H7 (cell line): ENCODE measurements around the gene UST. TPM values are rescaled to one million over a fixed set of nuclear protein-coding genes. Genes with fewer than 3 reads are reported as not detected.

Experiments used
- DNase-seq: peaks from one replicate; pipeline ENCODE4 v3.0.0; 2012
- H3K27me3 ChIP-seq: 2 replicates; pipeline ENCODE4 v1.6.0; 2011; ENCODE audit warnings: mild to moderate bottlenecking, low read length; ENCODE audit not compliant: control insufficient read depth, insufficient read depth
- H3K36me3 ChIP-seq: replicated peaks from 2 replicates; pipeline ENCODE4 v1.5.1; 2011; ENCODE audit warnings: low read length; ENCODE audit not compliant: control insufficient read depth, insufficient read depth
- H3K4me3 ChIP-seq: 2 replicates; pipeline ENCODE4 v1.5.1; 2011; ENCODE audit warnings: low read depth, mild to moderate bottlenecking, control low read depth, low read length, moderate library complexity; ENCODE audit not compliant: insufficient read depth
- total RNA-seq: library from RNA; depleted of rRNA; stranded (reverse); fragments of >200 nt; shearing (Covaris generic); gene quantifications from 2 replicates; pipeline ENCODE4 v1.2.3, GENCODE V29; 2014

The UST gene
- total RNA-seq, 1 experiment from 2014 or later, result 32.6 TPM

GRCh38 chr6:148885136-148885865, 138.5 kb downstream of the UST start:
- DNase-seq, result no peak
- Histone ChIP-seq H3K27me3 (no peaks in the 10 kb centered on the region), H3K4me3 (no peak overlapping the region), H3K36me3 (0 out of 2 replicates have a peak, but pooled peaks cover 2% of the 10 kb centered on the region)

DNA sequence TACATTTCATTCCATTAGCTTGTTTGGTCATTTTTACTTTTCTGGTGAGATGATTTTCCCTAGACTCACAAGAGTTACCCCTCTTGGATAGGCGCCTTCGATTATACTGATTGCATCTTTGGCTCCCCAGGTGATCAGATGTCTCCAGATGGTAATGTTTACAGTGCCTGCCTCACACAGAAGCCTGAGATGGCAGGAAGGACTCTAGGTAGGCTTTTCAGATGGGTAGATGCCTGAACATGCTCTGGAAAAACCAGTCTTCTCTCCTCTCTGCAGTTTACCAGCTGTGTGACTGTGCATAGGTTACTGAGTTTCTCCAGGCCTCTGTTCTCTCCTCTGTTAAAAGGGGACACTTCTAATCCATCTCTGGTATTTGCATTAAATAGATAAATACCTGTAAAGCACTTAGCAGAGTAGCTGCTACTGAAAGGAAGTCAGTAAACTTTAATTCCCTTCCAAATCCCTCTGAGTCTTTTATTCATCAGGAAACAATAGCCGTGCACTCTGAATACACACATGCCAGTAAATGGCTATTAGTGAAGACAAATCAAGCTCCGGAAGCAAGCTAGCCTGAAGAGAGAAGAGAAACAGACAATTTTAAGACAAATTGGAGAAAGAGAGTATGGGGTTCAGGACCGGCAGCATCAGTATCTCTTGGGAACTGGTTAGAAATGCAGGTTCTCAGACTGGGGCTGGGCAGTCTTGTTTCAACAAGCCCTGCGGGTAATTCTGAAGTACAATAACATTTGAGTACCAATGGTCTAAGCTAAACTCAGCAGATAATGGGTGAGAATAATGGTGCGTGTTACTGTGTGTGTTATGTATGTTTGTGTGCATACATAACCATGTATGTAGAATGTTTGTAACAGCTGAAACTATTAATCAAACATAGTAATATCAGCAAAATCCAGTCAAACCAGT, 139.4 kb downstream of the UST start:
- Histone ChIP-seq H3K27me3 (no peaks in the 10 kb centered on the region), H3K4me3 (no peak overlapping the region), H3K36me3 (0 out of 2 replicates have a peak, but pooled peaks cover 2% of the 10 kb centered on the region)
- no peak for DNase-seq

DNA sequence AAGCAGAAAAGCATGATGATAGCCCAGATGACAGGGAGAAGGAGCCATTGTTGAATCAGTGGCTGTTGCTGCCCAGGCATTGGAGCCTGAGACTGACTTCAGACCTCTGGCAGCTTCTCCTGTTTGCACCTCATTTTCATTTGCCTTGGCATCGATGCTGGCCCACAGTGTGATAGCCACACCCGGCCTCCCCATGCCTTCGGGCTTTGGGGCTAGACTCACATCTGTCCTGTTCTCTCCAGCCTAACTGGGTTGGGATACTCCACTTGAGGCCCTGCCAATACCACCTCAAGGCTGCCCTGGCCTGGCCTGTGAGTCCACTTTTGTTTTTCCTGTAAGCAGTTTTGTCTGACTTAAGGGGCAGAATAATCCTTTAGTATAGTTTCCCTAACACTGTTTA, 140.4 kb downstream of the UST start:
- Histone ChIP-seq H3K27me3 (no peaks in the 10 kb centered on the region), H3K36me3 (0 out of 2 replicates have a peak, but pooled peaks cover 2% of the 10 kb centered on the region), H3K4me3 (no peak overlapping the region)
- no peak for DNase-seq

DNA sequence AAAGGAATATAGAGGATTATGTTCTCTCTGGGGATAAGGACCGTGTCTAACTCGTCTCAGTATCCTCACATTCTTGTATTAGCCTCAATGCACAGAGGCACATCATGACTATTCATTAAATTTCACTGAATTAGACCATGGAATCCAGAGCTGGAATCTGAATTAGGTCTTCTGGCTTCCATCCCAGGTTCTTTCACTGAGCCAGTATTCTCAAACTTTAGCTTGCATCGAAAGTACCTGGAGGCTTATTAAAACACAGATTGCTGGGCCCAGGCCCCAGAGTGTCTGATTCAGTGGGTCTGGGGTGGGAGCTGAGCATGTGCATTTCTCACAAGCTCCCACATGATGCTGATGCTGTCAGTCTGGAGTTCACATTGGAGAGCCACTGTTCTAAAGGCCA, 142.0 kb downstream of the UST start:
- no peak overlapping the region for H3K4me3 ChIP-seq

DNA sequence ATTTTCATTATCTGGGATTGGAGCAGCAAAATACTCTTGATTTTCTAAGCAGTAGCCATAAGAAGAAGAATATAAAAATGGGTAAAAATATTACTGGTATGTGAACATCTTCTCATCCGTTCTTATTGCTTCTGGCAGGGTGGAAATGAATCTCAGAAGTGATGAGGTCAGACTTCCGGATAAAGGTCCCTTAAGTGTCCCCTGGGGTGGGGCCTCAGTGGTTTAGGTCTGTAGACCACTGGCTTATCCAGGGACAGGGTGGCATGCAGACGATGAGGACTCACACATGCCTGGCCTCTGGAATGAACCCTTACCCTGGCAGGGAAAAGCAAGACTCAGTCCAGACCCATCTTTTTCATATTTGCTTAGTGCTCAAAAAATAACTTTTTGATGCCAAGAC, 143.3 kb downstream of the UST start:
- Histone ChIP-seq H3K36me3 (0 out of 2 replicates have a peak, but pooled peaks cover 2% of the 10 kb centered on the region), H3K4me3 (no peak overlapping the region), H3K27me3 (no peaks in the 10 kb centered on the region)
- no peak for DNase-seq

More for the DNA sequence above, 142.0 kb downstream of the UST start:
- no peak for DNase-seq
- Histone ChIP-seq H3K27me3 (no peaks in the 10 kb centered on the region), H3K36me3 (0 out of 2 replicates have a peak, but pooled peaks cover 2% of the 10 kb centered on the region)

DNA sequence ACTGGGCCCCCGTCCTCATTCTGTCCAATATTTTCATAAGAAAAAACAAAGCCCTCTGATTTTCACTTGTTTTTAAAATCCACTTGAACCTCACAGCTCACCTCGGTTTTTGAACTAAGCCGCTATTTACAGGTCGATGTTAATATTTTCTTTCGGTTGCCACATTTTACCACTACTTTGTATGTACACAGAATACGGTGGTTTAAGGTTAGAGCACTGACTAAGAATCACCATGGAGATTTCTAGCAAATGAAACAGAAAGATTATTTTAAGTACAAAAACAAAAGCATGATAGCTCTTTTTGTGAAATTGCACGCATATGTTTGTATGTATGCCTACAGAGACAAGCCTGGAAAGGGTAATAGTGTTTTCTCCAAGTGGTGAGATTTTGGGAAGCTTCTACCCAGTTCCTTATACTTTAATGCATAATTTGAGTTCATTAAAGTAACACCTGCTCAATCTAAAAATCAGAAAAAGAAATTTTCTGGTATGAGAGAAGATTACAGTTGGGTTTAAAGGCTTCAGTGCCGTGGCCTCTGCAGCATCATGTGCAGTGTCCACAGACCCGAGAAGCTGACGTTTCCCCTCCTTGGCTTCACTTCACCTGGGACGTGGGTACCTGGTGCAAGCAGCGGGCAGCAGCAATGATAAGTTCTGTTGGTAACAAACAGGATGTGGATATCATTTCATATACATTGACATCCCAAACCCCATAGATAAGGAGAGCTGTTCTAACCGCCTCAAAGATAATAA, 144.0 kb downstream of the UST start:
- Histone ChIP-seq H3K4me3 (no peak overlapping the region), H3K36me3 (0 out of 2 replicates have a peak, but pooled peaks cover 2% of the 10 kb centered on the region), H3K27me3 (no peaks in the 10 kb centered on the region)
- DNase-seq, result no peak

GRCh38 chr6:148891405-148891783, 144.6 kb downstream of the UST start:
- no peak for DNase-seq
- no peak overlapping the region for H3K4me3 ChIP-seq
- H3K27me3 ChIP-seq, result no peaks in the 10 kb centered on the region
- H3K36me3 ChIP-seq, result 0 out of 2 replicates have a peak, but pooled peaks cover 2% of the 10 kb centered on the region

DNA sequence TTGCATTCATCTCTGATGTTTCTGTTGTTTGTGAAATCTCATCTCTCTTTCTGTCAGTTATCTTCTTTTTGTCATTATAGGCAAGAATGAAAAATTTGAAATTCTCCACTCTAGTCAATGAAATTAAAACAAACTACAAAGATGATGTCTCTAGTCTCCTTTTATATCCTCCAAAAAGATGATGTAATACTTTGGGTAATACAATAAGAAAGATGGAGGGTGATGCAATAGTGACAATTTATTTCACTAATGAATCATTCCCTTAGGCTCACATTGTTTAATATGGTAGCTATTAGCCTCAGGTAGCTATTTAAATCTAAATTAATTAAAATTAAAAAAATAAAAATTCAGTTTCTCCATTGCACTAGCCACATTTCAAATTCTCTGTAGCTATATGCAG, 145.4 kb downstream of the UST start:
- no peaks in the 10 kb centered on the region for H3K27me3 ChIP-seq
- DNase-seq, result no peak

DNA sequence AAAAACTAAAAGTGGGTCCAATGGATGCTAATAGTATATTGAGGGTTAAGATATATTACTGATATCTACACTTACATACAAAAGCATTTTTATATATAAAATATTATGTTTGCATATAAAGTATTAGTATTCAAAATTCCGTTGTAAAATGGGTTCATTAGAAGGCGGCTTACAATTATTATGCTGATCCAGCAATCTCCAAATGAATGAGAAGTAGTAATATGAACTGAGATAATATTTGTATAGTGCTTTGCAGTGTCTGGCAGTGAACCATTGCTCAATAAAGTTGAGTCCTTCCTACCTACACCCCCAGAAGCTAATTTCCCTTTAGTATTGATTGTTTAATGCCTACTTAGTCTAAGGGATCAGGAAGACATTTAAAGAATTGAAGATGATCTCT, 146.2 kb downstream of the UST start:
- no peak for DNase-seq
- Histone ChIP-seq H3K4me3 (no peak overlapping the region), H3K27me3 (no peaks in the 10 kb centered on the region), H3K36me3 (no peaks in the 10 kb centered on the region)

More for the DNA sequence above, 145.4 kb downstream of the UST start:
- H3K36me3 ChIP-seq, result 0 out of 2 replicates have a peak, but pooled peaks cover under 1% of the 10 kb centered on the region
- H3K4me3 ChIP-seq, result no peak overlapping the region

DNA sequence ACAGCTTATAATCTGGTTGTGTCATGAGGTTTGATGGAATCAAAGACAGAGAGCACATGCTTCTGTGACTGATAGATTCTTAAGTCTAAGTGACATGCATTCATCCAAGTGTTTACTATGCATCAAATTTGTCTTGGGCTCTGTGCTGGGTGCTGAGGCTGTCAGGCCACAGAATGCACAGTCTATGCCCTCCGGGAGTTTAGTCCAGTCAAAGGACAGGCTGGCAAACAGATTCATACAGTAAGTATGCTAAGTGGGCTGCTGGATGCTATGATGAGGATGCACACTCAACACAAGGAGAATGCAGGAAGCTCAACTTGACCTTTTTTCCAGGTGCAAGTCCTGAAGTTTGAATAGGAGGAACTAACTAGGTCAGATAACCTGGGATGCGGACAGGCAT, 146.7 kb downstream of the UST start:
- Histone ChIP-seq H3K4me3 (no peak overlapping the region), H3K36me3 (no peaks in the 10 kb centered on the region), H3K27me3 (no peaks in the 10 kb centered on the region)
- DNase-seq, result no peak

DNA sequence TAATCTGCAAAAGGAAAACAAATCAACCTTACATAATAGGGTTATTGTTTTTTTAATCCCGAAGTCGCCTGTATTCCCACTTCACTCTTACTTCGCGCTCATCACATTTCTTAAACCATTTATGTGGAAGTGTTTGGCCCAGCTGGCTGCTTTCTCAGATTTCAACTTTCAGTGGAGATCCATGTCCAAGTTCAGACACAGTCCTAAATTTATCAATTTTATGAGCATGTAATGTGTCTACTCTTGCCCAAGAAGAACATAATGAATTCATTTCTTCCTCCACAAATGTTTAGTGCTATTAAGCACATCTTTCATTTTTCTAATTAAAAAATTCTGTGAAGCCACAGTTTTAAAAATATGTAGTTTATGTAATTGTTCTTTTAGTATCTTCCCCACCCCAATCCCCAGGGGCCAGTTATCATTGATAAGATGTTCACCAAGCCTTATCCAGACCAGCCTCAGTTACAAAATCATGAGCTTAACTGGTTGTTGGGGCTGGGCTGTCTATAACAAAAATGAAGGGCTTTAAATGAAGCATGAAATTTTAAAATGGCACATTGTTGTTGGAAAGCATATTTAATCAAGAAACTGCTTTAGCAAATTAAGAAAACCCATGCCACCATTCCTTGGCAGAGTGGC, 151.7 kb downstream of the UST start:
- Histone ChIP-seq H3K36me3 (peaks cover 2% of the 10 kb centered on the region), H3K27me3 (no peaks in the 10 kb centered on the region), H3K4me3 (no peak overlapping the region)
- no peak for DNase-seq

- no peaks in the 10 kb centered on the region for H3K27me3 ChIP-seq
- peaks cover 2% of the 10 kb centered on the region for H3K36me3 ChIP-seq
- no peak for DNase-seq
- H3K4me3 ChIP-seq, result no peak overlapping the region
Measured at GRCh38 chr6:148904896-148905870, 158.4 kb downstream of the UST start.

DNA sequence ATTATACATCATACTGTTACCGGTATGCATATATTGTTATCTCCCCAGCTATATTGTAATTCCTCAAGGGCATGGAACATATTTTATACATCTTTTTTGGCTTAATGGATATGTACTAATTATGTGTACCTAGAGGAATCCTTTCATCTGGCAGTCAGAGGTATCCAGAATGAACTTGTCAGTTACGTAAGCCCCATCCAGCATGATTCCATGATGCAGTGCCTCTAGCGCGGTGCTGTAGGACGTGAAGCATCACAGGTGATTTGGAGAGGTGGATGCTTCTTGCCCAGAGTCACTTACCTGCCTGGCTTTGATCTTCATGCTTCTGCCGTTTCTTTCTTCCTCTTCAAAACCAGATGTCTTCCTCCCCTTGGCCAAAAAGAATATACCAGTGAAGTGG, 159.1 kb downstream of the UST start:
- H3K27me3 ChIP-seq, result no peaks in the 10 kb centered on the region
- no peak overlapping the region for H3K4me3 ChIP-seq
- no peaks in the 10 kb centered on the region for H3K36me3 ChIP-seq
- DNase-seq, result no peak
